Activated naive CD4-positive, alpha-beta T cell (primary cell): ENCODE measurements around the gene FER.
"Not testable (repeated sequence)": the region's sequence is repeated elsewhere in the genome, so short reads cannot be mapped to it uniquely, and the experiment has no call there.

Experiments
- DNase-seq, 4 experiments: peaks; one replicate each; lab custom pipeline; 2025; lab: John Stamatoyannopoulos, UW

Gene FER

DNA sequence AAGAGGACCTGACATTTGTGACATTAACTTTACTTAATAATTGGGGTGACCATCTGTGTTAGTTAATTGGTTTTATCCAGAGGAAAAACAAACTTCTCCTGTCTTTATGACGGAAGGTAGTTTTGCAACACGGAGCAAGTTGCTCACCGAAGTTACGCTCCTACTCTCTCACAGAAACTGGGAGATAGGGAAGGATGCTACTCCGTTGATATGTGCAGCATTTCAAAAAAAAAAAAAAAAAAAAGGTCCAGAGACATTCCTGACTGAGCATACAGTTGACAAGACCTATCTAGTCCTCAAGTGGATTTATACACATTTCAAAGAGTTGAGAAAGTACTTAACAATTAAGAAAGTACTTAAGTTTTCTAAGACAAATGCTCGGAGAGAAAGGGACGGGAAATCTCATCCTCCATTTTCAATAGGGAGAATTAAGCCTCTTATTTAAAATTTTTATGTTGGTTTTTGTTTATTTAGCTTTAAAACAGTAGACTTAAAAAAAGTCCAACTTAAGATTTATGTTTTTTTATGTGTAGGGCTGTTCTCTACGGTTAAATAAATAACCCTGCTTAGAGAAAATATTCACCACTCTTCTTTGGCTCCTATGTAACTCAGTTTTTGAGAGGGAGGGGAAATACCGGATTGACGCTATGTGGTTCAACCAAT is 455 bp upstream of the FER start:
- no peak for DNase-seq

- peak; percentile 89 to 96 (median 90) for DNase-seq
Measured at GRCh38 chr5:108748401-108749127, 867 bp downstream of the FER start.

DNA sequence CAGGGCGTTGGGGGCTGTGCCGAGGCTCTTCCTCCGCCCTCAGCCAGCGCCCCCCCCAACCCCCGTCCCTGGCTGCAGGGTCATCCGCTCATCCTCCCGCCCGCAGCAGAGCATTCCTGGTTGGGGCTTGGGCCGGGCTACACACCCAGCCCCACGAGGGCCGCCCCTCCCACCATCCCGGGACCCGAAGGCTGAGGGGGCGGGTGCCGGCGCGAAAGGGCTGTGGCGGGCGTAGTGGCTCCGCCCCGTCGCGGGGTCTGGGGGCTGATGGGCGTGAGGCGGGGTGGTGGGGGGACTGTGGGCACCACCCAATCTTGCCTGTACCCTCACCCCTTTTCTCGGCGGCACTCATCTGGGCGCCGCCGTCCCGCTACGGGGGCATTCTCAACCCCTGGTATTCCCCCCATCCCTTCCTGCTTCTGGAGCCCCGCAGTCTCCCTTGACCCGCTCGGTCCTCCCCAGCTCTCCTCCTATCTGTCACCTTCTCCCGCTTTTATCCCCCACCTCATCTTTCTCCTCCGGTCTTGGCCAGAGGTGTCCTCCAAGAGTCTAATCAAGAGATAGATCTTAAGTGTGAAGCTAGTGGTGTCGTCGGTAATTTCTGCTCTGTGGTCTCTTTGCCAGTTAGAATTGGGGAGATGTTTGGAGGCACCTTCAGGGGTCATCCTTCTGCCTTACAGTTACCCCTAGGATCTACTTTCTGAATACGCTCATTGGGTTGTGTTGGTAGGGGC is 1.6 kb downstream of the FER start:
- peak in 3 of 4 experiments; percentile 16 to 42 (median 40) for DNase-seq

DNA sequence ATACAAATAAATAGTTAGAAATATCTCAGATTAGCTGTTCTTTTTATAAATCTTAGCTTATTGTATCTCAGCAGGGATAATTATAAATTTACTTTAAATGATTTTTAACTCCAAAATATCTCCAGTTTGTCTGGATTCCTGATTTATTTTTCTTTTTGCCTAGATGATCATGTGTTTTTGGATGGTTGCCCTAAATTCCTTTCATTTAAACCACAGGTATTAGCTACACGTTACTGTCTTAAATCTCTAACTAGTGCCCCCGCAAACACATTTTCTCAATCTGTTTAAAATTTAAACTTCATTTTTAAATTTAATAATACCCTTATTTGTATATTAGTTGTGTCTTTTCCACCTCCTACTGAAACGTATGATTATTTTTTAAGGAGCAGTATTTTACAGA is 5.6 kb downstream of the FER start:
- no peak for DNase-seq

DNA sequence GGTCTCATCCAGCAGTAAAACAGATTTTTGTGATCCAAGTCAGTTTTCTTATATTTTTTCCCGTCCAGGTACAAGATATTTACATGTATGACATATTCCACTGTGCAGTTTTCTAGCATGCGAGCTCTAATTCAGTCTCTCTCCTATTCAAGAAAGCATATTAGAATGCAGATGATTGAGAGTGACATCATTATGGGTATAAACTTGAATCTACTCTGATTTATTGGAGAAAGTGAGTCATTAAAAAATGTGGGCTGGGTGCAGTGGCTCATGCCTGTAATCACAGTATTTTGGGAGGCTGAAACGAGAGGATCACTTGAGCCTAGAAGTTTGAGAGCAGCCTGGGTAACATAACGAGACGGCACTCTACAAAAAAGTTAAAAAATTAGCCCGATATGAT is 6.2 kb downstream of the FER start:
- no peak for DNase-seq

DNA sequence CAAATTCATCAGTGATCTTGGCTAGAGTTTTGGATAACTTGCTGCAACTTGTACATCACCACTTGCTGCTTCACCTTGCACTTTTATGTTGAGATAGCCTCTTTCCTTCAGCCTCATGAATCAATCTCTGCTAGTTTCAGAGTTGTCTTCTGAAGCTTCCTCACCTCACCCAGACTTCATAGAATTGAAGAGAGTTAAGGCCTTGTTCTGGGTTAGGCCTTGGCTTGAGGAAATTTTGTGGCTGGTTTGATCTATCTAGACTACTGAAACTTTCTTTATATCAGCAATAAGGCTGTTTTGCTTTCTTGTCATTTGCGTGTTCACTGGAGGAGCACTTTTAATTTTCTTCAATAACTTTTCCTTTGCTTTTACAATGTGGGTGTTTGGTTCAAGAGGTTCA is 12.8 kb downstream of the FER start:
- no peak for DNase-seq

DNA sequence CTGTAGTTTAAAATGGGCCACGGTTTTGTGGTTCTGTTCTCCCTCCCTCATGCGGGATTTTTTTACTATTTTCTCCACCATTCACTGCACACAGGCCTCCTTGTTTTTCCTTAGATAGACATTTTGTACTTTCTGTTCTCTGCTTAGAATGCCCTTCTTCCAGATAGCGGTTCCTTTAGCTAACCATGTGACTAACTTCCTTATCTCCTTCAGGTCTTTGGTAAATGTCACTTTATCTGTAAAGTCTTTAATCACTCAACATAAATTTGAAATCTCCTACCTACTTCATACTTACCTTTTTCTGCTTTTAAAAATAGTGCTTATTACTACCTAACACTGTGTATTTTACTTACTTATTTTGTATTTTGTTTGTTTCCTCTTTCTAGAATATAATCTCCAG is 15.0 kb downstream of the FER start:
- DNase-seq: no peak

DNA sequence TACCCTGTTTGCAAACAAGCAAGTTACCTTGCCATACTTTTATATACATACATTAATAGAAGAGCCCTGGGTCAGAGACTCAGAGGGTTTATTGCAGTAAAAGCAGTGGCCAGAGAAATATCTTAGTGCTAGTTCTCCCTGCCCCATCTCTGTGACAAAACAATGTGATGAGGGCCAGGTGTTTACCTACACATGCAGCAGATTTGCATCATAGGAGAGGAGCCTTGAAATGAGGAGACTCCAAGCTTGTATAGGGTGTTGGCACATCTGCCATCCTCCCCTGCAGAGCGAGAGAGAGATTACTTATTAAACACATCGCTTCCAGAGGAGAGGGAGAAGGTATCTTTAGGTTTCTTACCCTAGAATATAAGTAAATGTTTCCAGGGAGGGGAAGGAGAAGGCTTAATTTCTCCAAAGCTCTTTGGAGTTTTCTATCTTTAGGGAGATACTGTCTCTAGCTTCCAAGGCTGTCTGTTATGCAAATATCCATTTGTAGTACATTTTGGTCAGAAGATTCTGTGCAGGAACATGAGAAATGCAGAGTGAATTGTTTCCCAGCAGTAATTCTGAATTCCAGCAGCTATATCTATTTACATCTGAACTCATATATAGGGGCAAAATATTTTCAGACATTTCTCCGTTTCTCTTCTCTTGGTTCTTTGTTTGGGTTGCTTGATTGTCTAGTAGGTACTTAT is 15.7 kb downstream of the FER start:
- DNase-seq: no peak

- no peak for DNase-seq
Measured at GRCh38 chr5:108765647-108766046, 17.9 kb downstream of the FER start.

DNA sequence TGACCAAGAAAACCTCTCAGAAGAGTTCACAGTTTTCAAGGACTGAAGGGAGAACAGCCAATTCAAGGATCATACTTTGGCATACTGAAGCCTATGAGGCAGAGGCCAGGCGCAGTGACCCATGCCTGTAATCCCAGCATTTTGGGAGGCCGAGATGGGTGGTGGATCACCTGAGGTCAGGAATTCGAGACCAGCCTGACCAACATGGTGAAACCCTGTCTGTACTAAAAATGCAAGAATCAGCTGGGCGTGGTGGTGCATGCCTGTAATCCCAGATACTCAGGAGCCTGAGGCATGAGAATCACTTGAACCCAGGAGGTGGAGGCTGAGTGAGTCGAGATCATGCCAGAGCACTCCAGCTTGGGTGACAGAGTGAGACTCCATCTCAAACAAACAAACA is 19.2 kb downstream of the FER start:
- DNase-seq: not testable (repeated sequence)

GRCh38 chr5:108769352-108769751 is 21.7 kb downstream of the FER start:
- no peak for DNase-seq

GRCh38 chr5:108772626-108773025 is 24.9 kb downstream of the FER start:
- no peak for DNase-seq

DNA sequence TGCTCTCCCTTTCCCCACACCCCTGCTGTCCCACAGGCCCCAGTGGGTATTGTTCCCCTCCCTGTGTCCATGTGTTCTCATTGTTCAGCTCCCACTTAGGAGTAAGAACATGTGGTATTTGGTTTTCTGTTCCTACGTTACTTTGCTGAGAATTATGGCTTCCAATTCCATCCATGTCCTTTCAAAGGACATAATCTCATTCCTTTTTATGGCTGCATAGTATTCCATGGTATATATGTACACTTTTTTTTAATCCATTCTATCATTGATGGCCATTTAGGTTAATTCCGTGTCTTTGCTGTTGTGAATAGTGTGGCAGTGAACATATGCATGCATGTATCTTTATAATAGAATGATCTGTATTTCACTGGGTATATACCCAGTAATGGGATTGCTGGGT is 25.6 kb downstream of the FER start:
- DNase-seq: no peak

DNA sequence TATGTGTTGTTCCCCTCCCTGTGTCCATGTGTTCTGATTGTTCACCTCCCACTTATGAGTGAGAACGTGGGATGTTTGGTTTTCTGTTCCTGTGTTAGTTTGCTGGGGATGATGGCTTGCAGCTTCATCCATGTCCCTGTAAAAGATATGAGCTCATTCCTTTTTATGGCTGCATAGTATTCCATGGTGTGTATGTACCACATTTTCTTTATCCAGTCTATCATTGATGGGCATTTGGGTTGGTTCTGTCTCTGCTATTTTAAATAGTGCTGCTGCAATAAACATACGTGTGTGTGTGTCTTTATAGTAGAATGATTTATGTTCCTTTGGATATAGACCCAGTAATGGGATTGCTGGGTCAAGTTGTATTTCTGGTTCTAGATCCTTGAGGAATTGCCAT is 26.4 kb downstream of the FER start:
- not testable (repeated sequence) for DNase-seq

DNA sequence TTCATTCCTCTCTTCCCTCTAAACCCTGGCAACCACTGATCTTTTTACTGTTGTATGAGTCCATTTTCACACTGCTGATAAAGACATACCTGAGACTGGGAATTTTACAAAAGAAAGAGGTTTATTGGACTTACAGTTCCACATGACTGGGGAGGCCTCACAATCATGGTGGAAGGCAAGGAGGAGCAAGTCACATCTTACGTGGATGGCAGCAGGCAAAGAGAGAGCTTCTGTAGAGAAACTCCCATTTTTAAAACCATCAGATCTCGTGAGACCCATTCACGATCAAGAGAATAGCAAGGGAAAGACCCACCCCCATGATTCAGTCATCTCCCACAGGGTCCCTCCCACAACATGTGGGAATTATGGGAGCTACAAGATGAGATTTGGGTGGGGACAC is 29.9 kb downstream of the FER start:
- not testable (repeated sequence) for DNase-seq

DNA sequence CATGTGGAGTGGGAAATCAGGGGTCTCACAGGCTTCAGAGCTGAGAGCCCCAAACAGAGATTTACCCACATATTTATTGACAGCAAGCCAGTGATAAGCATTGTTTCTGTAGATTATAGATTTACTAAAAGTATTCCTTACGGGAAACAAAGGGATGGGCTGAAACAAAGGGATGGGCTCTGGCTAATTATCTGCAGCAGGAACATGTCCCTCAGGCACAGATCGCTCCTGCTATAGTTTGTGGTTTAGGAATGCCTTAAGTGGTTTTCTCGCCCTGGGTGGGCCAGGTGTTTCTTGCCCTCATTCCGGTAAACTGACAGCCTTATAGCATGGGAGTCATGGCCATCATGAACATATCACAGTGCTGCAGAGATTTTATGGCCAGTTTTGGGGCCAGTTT is 36.9 kb downstream of the FER start:
- DNase-seq: not testable (repeated sequence)

DNA sequence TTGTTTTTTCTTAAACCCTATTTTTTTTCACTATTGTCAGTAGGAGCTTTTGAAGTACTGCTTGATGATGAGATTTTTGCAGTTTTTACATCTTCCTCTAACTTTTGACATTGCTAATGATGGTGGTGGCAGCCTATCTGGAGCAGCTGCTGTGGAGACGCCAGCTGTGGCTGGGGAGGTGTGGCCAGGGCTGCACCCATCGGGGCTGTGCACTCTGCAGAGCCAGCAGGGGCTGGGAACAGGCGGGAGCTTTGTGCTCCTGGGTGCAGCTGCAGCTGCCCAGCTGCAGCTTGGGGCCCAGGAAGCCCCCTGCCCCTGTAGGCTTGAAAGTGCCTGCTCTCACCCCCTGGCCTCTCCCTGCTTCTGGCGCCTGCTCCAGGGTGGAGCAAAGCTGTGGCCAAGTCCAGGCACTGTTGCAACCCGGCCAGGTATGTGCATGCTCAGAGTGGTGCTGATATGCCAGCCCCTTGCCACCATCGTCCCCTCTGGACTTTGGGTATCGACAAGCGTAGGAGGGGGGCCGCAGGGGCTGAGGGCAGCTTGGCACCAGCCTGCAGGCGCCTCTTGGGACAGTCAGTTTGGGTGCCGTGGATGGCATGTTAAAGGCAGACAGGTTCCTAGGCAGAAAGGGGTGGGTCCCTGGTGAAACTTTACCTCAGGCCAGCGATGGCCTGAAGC is 39.2 kb downstream of the FER start:
- no peak for DNase-seq

DNA sequence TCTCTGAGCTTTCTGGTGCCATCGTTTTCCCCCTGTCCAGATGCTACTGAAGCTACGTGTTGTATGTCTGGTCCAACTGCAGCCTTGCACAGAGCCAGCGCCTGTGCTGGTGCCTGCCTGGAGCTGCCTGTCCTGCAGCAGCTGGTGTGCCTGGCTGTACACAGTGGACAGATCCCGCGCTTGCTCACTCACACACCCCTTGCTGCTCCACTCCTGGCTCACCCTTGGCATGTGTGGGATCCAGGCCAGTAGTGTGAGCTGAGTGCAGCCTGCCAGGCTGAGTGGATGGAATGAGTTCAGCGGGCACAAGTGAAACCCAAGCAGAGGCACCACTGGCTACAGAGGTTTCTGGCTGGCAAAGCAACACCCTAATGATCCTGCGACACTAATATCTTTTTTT is 40.4 kb downstream of the FER start:
- DNase-seq: no peak

GRCh38 chr5:108793207-108793606 is 45.5 kb downstream of the FER start:
- DNase-seq: no peak

DNA sequence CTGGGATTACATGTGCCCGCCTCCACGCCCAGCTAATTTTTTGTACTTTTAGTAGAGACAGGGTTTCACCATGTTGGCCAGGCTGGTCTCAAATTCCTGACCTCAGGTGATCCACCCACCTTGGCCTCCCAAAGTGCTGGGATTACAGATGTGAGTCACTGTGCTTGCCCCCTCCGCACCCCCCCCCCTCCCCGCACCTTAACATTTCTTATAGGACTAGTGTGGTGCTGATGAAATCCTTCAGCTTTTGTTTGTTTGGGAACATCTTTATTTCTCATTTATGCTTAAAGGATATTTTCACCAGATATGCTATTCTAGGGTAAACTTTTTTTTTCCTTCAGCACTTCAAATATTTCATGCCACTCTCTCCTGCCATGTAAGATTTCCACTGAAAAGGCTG is 46.7 kb downstream of the FER start:
- not testable (repeated sequence) for DNase-seq

GRCh38 chr5:108797396-108797795 is 49.7 kb downstream of the FER start:
- DNase-seq: no peak

DNA sequence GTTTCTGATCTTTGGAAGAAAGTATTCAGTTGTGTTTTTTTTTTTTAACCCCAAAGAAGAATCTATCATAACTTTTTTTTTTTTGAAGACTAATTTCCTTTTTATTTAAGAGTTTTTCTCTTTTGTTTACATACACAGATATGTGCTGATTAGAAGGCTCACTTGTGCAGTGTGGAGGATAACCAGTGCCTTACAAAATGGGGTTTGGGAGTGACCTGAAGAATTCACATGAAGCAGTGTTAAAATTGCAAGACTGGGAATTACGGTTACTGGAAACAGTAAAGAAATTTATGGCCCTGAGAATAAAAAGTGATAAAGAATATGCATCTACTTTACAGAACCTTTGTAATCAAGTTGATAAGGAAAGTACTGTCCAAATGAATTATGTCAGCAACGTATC is 50.3 kb downstream of the FER start:
- DNase-seq: no peak
